H1 (cell line): ENCODE measurements around the gene APAF1. TPM values are rescaled to one million over a fixed set of nuclear protein-coding genes. Genes with fewer than 3 reads are reported as not detected.

ENCODE experiments used
- CTCF ChIA-PET: fragments of 300-600 bp; sonication (Branson Sonifier 250); formaldehyde crosslinking; loops from one replicate; lab custom pipeline; 2021; ENCODE audit not compliant: partially characterized antibody; lab: Charles Lee
- POLR2A ChIA-PET: fragments of 300-600 bp; sonication (Branson Sonifier 250); formaldehyde crosslinking; loops from one replicate; lab custom pipeline; 2021; ENCODE audit warnings: inconsistent platforms; ENCODE audit not compliant: partially characterized antibody; lab: Charles Lee
- DNase-seq, 2 experiments: peaks; one replicate each; pipeline versions ENCODE4 v3.0.0 to v3.0.0-alpha.2; 2010 to 2022; ENCODE audit warnings: low spot score in 2 of 2, low read depth in 1 of 2, mixed read lengths in 1 of 2
- FAIRE-seq: peaks from 2 replicates; lab custom pipeline; 2011; peaks lifted over from hg19 to GRCh38; lab: Jason Lieb, UNC
- H2AFZ ChIP-seq: 2 replicates; pipeline ENCODE4 v1.8.1; 2012; ENCODE audit warnings: low read length, inconsistent platforms
- H2AK5ac ChIP-seq: 2 replicates; pipeline ENCODE4 v1.6.1; 2013; ENCODE audit warnings: low read depth, low read length
- H2BK120ac ChIP-seq: replicated peaks from 2 replicates; pipeline ENCODE3; 2013; ENCODE audit warnings: low read depth, low read length, inconsistent platforms
- H2BK12ac ChIP-seq: 2 replicates; pipeline ENCODE4 v1.6.1; 2013; ENCODE audit warnings: low read depth, low read length
- H2BK15ac ChIP-seq: 2 replicates; pipeline ENCODE4 v1.6.1; 2013; ENCODE audit warnings: low read length
- H2BK20ac ChIP-seq: 2 replicates; pipeline ENCODE4 v1.6.1; 2013; ENCODE audit warnings: low read length
- H2BK5ac ChIP-seq: 2 replicates; pipeline ENCODE4 v1.6.1; 2013; ENCODE audit warnings: low read depth, low read length
- H3K14ac ChIP-seq: 2 replicates; pipeline ENCODE4 v1.6.1; 2013; ENCODE audit warnings: inconsistent platforms; ENCODE audit not compliant: insufficient read length
- H3K18ac ChIP-seq: 2 replicates; pipeline ENCODE4 v1.6.1; 2013; ENCODE audit warnings: low read length; ENCODE audit errors: extremely low read depth
- H3K23ac ChIP-seq: 2 replicates; pipeline ENCODE4 v1.6.1; 2013; ENCODE audit warnings: inconsistent platforms; ENCODE audit not compliant: insufficient read length
- H3K23me2 ChIP-seq: 2 replicates; pipeline ENCODE4 v1.6.1; 2013; ENCODE audit warnings: low read depth, low read length
- H3K27ac ChIP-seq: 2 replicates; pipeline ENCODE4 v1.6.1; 2011; ENCODE audit warnings: low read depth, low read length, inconsistent platforms
- H3K27me3 ChIP-seq, 4 experiments: replicated peaks in 1 of 4; 1 replicate in 1 of 4; 2 replicates in 3 of 4; pipeline versions ENCODE4 v1.6.1 to v1.8.1; 2011 to 2013; ENCODE audit warnings: low read length in 3 of 4, mild to moderate bottlenecking in 3 of 4, inconsistent platforms in 2 of 4, mixed read lengths in 2 of 4, moderate library complexity in 1 of 4; ENCODE audit not compliant: control insufficient read depth in 3 of 4, insufficient read depth in 3 of 4; ENCODE audit errors: extremely low read depth in 1 of 4
- H3K36me3 ChIP-seq, 4 experiments: 2 replicates each; pipeline versions ENCODE4 v1.6.1 to v1.8.1; 2011 to 2013; ENCODE audit warnings: mild to moderate bottlenecking in 4 of 4, low read length in 3 of 4, moderate library complexity in 2 of 4, control low read depth in 1 of 4, inconsistent platforms in 1 of 4; ENCODE audit not compliant: insufficient read depth in 4 of 4, control insufficient read depth in 2 of 4
- H3K4ac ChIP-seq: replicated peaks from 2 replicates; pipeline ENCODE3; 2013; ENCODE audit warnings: low read length, low read depth, mixed read lengths, inconsistent platforms; ENCODE audit not compliant: insufficient read length
- H3K4me1 ChIP-seq, 4 experiments: replicated peaks in 1 of 4; 1 replicate in 1 of 4; 2 replicates in 3 of 4; pipeline versions ENCODE4 v1.6.1 to v1.8.1; 2011 to 2013; ENCODE audit warnings: low read length in 3 of 4, inconsistent platforms in 2 of 4, mixed read lengths in 1 of 4; ENCODE audit not compliant: insufficient read depth in 4 of 4, control insufficient read depth in 3 of 4
- H3K4me2 ChIP-seq, 2 experiments: 2 replicates each; pipeline versions ENCODE4 v1.6.1 to v1.8.1; 2011 to 2013; ENCODE audit warnings: low read depth in 2 of 2, low read length in 2 of 2, control low read depth in 1 of 2, inconsistent platforms in 1 of 2, mild to moderate bottlenecking in 1 of 2; ENCODE audit not compliant: insufficient read depth in 1 of 2
- H3K4me3 ChIP-seq, 4 experiments: fragments of 200-600, 300-600 bp in 1 of 4; sonication (generic), shearing (Covaris generic), sonication (Bioruptor Twin) in 1 of 4; 2 replicates each; pipeline versions ENCODE4 v1.5.1 to v1.8.1; 2011 to 2016; ENCODE audit warnings: low read length in 4 of 4, low read depth in 3 of 4, control low read depth in 2 of 4, inconsistent platforms in 2 of 4, mild to moderate bottlenecking in 2 of 4, mixed read lengths in 1 of 4, moderate library complexity in 1 of 4; ENCODE audit not compliant: insufficient read depth in 2 of 4; ENCODE audit errors: extremely low read depth in 1 of 4
- H3K56ac ChIP-seq: replicated peaks from 2 replicates; pipeline ENCODE3; 2013; ENCODE audit warnings: low read depth, mild to moderate bottlenecking, mixed read lengths, low read length, inconsistent platforms; ENCODE audit not compliant: insufficient read length
- H3K79me1 ChIP-seq: 2 replicates; pipeline ENCODE4 v1.6.1; 2013; ENCODE audit warnings: low read depth, low read length, control low read depth
- H3K79me2 ChIP-seq, 2 experiments: 2 replicates each; pipeline versions ENCODE4 v1.6.1 to v1.8.1; 2012 to 2013; ENCODE audit warnings: low read length in 2 of 2, mild to moderate bottlenecking in 2 of 2, inconsistent platforms in 1 of 2; ENCODE audit not compliant: insufficient read depth in 2 of 2, control insufficient read depth in 1 of 2
- H3K9ac ChIP-seq, 4 experiments: replicated peaks in 1 of 4; 1 replicate in 1 of 4; 2 replicates in 3 of 4; pipeline versions ENCODE4 v1.6.1 to v1.8.1; 2011 to 2013; ENCODE audit warnings: low read depth in 3 of 4, low read length in 3 of 4, control low read depth in 2 of 4, mild to moderate bottlenecking in 2 of 4, moderate library complexity in 2 of 4, inconsistent platforms in 1 of 4; ENCODE audit errors: extremely low read depth in 1 of 4
- H3K9me3 ChIP-seq, 2 experiments: 2 replicates each; pipeline versions ENCODE4 v1.6.1 to v1.8.1; 2012 to 2013; ENCODE audit warnings: mild to moderate bottlenecking in 2 of 2, moderate library complexity in 2 of 2, control low read depth in 1 of 2, inconsistent platforms in 1 of 2, low read depth in 1 of 2, low read length in 1 of 2, mixed read lengths in 1 of 2; ENCODE audit not compliant: insufficient read depth in 2 of 2
- H4K20me1 ChIP-seq, 2 experiments: replicated peaks in 1 of 2; 2 replicates each; pipeline versions ENCODE3 to v1.8.1; 2011 to 2013; ENCODE audit warnings: inconsistent platforms in 2 of 2, low read length in 2 of 2, mild to moderate bottlenecking in 1 of 2; ENCODE audit not compliant: insufficient read depth in 2 of 2, control insufficient read depth in 1 of 2
- H4K5ac ChIP-seq: 2 replicates; pipeline ENCODE4 v1.6.1; 2013; ENCODE audit warnings: low read length, low read depth, mixed read lengths, inconsistent platforms; ENCODE audit not compliant: insufficient read length
- H4K8ac ChIP-seq: 2 replicates; pipeline ENCODE4 v1.8.0; 2013; ENCODE audit warnings: mild to moderate bottlenecking, moderate library complexity, low read length, inconsistent platforms; ENCODE audit not compliant: insufficient read depth; ENCODE audit errors: extremely low read depth
- H4K91ac ChIP-seq: replicated peaks from 2 replicates; pipeline ENCODE3; 2013; ENCODE audit warnings: low read length, mixed read lengths, inconsistent platforms; ENCODE audit not compliant: insufficient read length
- BACH1 ChIP-seq: IDR thresholded peaks from 2 replicates; pipeline ENCODE4 v1.6.1; 2012; ENCODE audit warnings: low read length, improper control_type of control experiment
- CBX5 ChIP-seq: fragments of 300-800, 300-1000 bp; sonication (generic); IDR thresholded peaks from 2 replicates; pipeline ENCODE4 v1.7.1; 2016; ENCODE audit warnings: antibody characterized with exemption, low read length, low read depth
- EGR1 ChIP-seq: IDR thresholded peaks from 2 replicates; pipeline ENCODE4 v1.6.1; 2011; ENCODE audit warnings: low read depth, low read length, borderline replicate concordance
- EP300 ChIP-seq, 2 experiments: IDR thresholded peaks; 1 replicate in 1 of 2; 2 replicates in 1 of 2; pipeline ENCODE4 v1.6.1; 2011 to 2012; ENCODE audit warnings: low read depth in 2 of 2, low read length in 2 of 2, mild to moderate bottlenecking in 2 of 2, borderline replicate concordance in 1 of 2, inconsistent platforms in 1 of 2, moderate library complexity in 1 of 2
- POLR2A ChIP-seq, 2 experiments: IDR thresholded peaks; 1 replicate in 1 of 2; 2 replicates in 1 of 2; pipeline ENCODE4 v1.6.1; 2011; ENCODE audit warnings: low read depth in 2 of 2, low read length in 2 of 2, mild to moderate bottlenecking in 2 of 2; ENCODE audit errors: control extremely low read depth in 1 of 2
- RAD21 ChIP-seq, 2 experiments: IDR thresholded peaks in 1 of 2; conservative IDR thresholded peaks in 1 of 2; 2 replicates each; pipeline ENCODE4 v1.6.1; 2011; ENCODE audit warnings: low read depth in 2 of 2, low read length in 2 of 2, improper control_type of control experiment in 1 of 2, inconsistent platforms in 1 of 2, mild to moderate bottlenecking in 1 of 2, moderate library complexity in 1 of 2
- RNF2 ChIP-seq: fragments of 200-900, 300-1000 bp; sonication (generic); IDR thresholded peaks from 2 replicates; pipeline ENCODE4 v1.7.1; 2016; ENCODE audit warnings: borderline replicate concordance, low read depth, mild to moderate bottlenecking, antibody characterized with exemption, low read length; ENCODE audit not compliant: poor library complexity, severe bottlenecking; ENCODE audit errors: missing control alignments
- RXRA ChIP-seq: IDR thresholded peaks from 2 replicates; pipeline ENCODE4 v1.6.1; 2011; ENCODE audit warnings: low read depth, mild to moderate bottlenecking, low read length, moderate library complexity; ENCODE audit not compliant: insufficient read depth
- SIRT6 ChIP-seq: IDR thresholded peaks from one replicate; pipeline ENCODE4 v1.7.1; 2012; ENCODE audit warnings: low read length, inconsistent platforms
- SP2 ChIP-seq: IDR thresholded peaks from 2 replicates; pipeline ENCODE4 v1.6.1; 2012; ENCODE audit warnings: mild to moderate bottlenecking, low read length, inconsistent platforms
- SP4 ChIP-seq: IDR thresholded peaks from 2 replicates; pipeline ENCODE4 v1.6.1; 2012; ENCODE audit warnings: low read length, inconsistent platforms
- TAF7 ChIP-seq: optimal IDR thresholded peaks from 2 replicates; pipeline ENCODE3; 2011; ENCODE audit warnings: low read depth, mild to moderate bottlenecking, inconsistent platforms, low read length, moderate library complexity, borderline replicate concordance
- TCF12 ChIP-seq: IDR thresholded peaks from 2 replicates; pipeline ENCODE4 v1.6.1; 2011; ENCODE audit warnings: low read depth, mild to moderate bottlenecking, low read length
- TEAD4 ChIP-seq: IDR thresholded peaks from 2 replicates; pipeline ENCODE4 v1.6.1; 2012; ENCODE audit warnings: low read depth, low read length, inconsistent platforms, mixed read lengths
- ZNF274 ChIP-seq: IDR thresholded peaks from 2 replicates; pipeline ENCODE4 v1.7.0; 2012; ENCODE audit warnings: low read length, borderline replicate concordance; ENCODE audit errors: extremely low read depth
- WGBS, 2 experiments: shearing (Covaris generic) in 1 of 2; methylation state at CpG; one replicate each; pipeline versions ENCODE4 v1.1.6 to v1.1.7; 2013 to 2015; ENCODE audit warnings: low lambda C conversion rate in 2 of 2, mixed read lengths in 2 of 2, inconsistent platforms in 1 of 2, low coverage in 1 of 2, missing lambda C conversion rate in 1 of 2; ENCODE audit not compliant: insufficient replicate concordance in 2 of 2, insufficient coverage in 1 of 2, insufficient read length in 1 of 2; ENCODE audit errors: extremely low coverage in 1 of 2, missing lambda C conversion rate in 1 of 2; 5-methylcytosine and 5-hydroxymethylcytosine counted together
- polyA plus RNA-seq, 7 experiments: library from polyadenylated mRNA; depleted of rRNA in 3 of 7; stranded (reverse) in 5 of 7; unstranded in 2 of 7; fragments of >200 nt in 5 of 7; fragments of 200-250 nt in 2 of 7; gene quantifications; 1 replicate in 5 of 7; 2 replicates in 1 of 7; 4 replicates in 1 of 7; pipeline versions ENCODE4 v1.2.1 to v1.2.3, GENCODE V29; 2011 to 2013; ENCODE audit warnings: missing spikeins in 2 of 7, mixed read lengths in 2 of 7
- total RNA-seq: library from RNA; stranded (reverse); fragmentation: NEBNext Ultra II Directional; extraction: Animal tissue kit (Norgen Biotek cat#: 25700); gene quantifications from 2 replicates; pipeline ENCODE4 v1.2.1, GENCODE V29; 2021

The APAF1 gene
- total and polyA plus RNA-seq, 2 of the 8 experiments (the other 6 are each of a cell fraction or from before 2014, with no cell fraction given) = 4.7 to 22.6 TPM

- Histone ChIP-seq H2BK5ac (no peak overlapping the region), H2BK120ac (no peak overlapping the region), H3K79me2 (no peaks in the 10 kb centered on the region), H3K4ac (no peak overlapping the region), H3K14ac (no peak overlapping the region), H3K18ac (no peak overlapping the region), H3K4me3 (no peak overlapping the region), H3K4me1 (no peaks in the 10 kb centered on the region), H3K23me2 (no peaks in the 10 kb centered on the region), H3K36me3 (peaks cover 0 to 8% (median 2%) of the 10 kb centered on the region in 4 experiments; a peak in 4 of 8 replicates), H2BK20ac (no peak overlapping the region), H3K79me1 (no peaks in the 10 kb centered on the region), H2AK5ac (no peak overlapping the region), H4K5ac (no peak overlapping the region), H3K56ac (no peak overlapping the region), H3K4me2 (no peak overlapping the region), H2BK15ac (no peak overlapping the region), H2BK12ac (no peak overlapping the region), H2AFZ (no peak overlapping the region), H3K23ac (no peak overlapping the region), H3K9me3 (no peaks in the 10 kb centered on the region), H3K27ac (no peak overlapping the region), H4K8ac (no peak overlapping the region), H3K9ac (no peak overlapping the region), H3K27me3 (no peaks in the 10 kb centered on the region), H4K20me1 (no peaks in the 10 kb centered on the region), H4K91ac (no peak overlapping the region)
- WGBS, 2 experiments = 100% methylated on average over 1 of the region's 1 CpG; no CpG with 5 or more reads in 1 of the 2 experiments
- FAIRE-seq (no peak), DNase-seq (no peak)
- ChIA-PET CTCF (interaction anchor here (0.6 kb wide), 1 partner anchor 123 kb away, joined by 4 read pairs; no protein-coding TSS in a partner anchor), POLR2A (no interaction called here)
- no peak for TF ChIP-seq RNF2
- no peak for TF ChIP-seq ZNF274
- no peak for TF ChIP-seq POLR2A (IDR thresholded peaks at IDR 0.05; ENCODE audit: control extremely low read depth in 1 of 2, low read depth in 2 of 2, low read length in 2 of 2)
- TF ChIP-seq SP2 = no peak
- no peak for TF ChIP-seq EP300 (IDR thresholded peaks at IDR 0.05; ENCODE audit: borderline replicate concordance in 1 of 2, low read depth in 2 of 2, low read length in 2 of 2)
- TF ChIP-seq TEAD4 = no peak
- TF ChIP-seq TCF12 = no peak
- TF ChIP-seq RAD21 (IDR thresholded peaks at IDR 0.05 in 1 of 2, conservative IDR thresholded peaks at IDR 0.05 in 1 of 2; ENCODE audit: low read depth in 2 of 2, low read length in 2 of 2) = no peak
- no peak for TF ChIP-seq TAF7
- no peak for TF ChIP-seq SP4
- TF ChIP-seq BACH1 = no peak
- TF ChIP-seq SIRT6 = no peak
- TF ChIP-seq EGR1 = no peak
- no peak for TF ChIP-seq CBX5
- TF ChIP-seq RXRA = no peak
Measured at GRCh38 chr12:98709022-98709421, 63.9 kb downstream of the APAF1 start.
